ENCODE results near the gene VKORC1.

Gene VKORC1

DNA sequence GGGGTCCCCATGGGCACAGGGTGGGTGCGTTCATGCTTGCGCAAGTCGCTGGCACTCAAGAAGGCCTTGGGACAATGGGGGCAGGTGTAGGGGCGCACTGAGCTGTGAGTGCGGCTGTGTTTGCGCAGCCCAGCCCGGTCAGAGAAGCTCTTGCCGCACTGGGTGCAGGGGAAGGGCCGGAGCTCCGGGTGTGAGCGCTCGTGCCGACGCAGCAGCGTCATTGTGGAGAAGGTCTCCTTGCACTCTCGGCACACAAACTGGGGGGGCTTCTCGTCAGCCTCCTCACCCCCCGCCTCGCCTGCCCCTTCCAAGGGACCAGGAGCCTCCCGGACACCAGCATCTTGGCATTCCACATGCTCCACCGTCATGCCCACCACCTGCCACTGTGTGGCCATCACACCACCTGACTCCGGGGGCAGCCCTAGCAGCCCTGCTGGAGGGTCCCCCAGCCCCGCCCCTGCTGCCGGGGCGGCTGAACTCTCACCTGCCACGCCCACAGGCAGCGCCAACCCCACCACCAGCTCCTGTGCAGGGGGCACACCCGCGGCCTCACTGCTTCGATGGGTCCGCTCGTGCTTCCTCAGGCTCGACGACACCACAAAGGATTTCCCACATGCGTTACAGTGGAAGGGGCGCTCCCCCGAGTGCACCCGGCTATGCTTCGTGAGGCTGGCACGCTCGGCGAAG lies 33.3 kb downstream of the VKORC1 start:
- DNase-seq, result no peak

DNA sequence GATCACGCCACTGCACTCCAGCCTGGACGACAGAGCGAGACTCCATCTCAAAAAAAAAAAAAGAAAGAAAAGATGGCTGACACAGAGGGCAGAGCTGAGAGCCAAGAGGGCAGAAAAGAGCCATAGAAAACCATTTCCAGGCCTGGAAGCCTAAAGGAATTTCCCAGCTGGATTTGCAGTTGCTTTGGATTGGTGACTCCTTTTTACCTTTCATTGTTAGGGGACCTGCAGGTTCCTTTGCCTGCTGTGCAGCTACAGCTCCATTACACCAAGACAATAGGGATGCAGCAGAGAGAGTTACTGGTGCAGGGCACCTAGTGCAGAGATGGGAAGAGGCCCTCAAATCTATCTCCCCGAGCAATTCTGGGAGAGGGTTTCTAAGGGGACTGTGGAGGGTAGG lies 39.0 kb downstream of the VKORC1 start:
- DNase-seq, result no peak

DNA sequence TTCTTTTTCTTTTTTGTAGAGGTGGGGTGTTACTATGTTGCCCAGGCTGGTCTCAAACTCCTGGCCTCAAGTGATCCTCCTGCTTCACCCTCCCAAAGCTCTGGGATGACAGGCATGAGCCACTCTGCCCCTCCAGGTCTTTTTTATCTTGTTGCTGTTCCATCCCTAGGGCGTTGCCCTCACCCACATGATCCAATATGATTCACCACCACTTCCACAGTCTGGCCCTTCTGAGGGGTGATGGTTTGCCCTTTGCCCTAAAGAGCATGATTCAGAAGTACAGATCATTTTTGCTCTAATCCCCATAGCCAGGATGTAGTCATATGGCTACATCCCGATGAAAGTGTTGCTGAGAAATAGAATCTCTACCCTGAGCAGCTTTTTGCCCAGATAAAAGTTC lies 42.5 kb downstream of the VKORC1 start:
- DNase-seq, result no peak

DNA sequence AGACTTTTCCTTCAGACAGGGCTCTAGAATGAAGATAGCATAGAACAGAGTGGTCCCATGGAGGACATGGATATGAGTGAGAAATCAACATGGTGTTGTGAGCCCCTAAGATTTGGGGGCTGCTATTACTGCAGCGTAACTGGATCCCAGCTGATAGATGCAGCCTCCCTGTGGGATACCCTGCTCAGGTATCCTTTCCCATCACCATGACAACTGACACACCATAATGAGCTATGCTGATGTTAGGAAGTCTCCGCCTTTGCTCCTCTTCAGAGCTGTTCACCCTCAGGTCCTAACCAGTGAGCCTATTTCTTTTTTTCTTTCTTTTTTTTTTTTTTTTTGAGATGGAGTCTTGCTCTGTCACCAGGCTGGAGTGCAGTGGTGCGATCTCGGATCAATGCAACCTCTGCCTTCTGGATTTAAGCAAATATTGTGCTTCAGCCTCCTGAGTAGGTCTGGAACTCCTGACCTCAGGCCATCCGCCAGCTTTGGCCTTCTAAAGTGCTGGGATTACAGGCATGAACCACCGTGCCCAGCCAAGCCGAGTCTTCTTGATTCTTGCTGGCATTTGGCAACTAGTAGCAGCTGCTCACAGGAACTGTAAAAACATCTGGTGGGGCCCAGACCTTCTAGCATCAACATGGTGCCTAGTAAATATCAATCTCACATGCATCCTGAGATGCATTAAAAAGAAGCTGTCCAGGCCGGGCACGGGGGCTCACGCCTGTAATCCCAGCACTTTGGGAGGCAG lies 44.1 kb downstream of the VKORC1 start:
- no peak for DNase-seq

GRCh38 chr16:31043898-31044481 lies 50.6 kb downstream of the VKORC1 start:
- no peak for DNase-seq

DNA sequence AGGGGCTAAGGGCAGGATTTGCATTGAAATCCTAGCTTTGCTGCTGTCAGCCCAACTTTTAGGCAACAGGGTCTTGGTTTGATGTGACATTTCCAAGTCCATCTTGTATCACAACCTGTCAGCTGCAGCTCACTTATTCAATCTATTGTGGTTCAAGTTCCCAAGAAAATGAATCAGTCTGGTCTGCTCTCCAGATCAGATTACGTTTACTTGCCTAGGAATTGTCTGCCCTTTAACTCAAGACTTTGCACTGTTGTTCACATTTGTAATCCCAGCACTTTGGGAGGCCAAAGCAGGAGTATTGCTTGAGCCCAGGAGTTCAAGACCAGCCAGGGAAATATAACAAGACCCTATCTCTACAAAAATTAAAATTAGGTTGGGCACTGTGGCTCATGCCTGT lies 51.2 kb downstream of the VKORC1 start:
- no peak for DNase-seq

DNA sequence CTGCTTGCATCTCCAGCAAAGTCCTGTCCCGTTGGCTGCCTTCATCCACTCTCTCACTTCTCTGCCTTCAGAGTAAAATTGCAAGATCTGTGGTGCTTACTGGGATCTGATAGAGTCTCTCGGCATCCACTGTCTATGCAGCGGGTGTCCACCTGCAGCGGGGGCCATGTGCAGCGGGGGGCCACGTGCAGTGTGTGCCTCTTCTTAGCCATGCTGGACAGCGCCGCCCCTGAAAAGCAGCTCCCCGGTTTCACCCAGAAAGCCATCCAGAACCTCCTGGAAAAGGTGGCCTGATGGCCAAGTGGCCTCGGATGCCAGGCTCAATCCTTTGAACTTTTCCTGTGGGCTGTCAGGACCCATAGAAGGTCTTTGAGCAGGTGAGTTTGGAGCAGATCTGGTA lies 51.7 kb downstream of the VKORC1 start:
- DNase-seq, result no peak

Measured in NCI-H2029 treated with DMSO at 0.1 percent for 48 hours (cell line).